Coronary artery (tissue), 2 donors: Measurements from ENCODE around the gene IFNB1.

Source experiments
- DNase-seq: peaks from one replicate; pipeline ENCODE4 v3.0.0-alpha.2; 2017; ENCODE audit warnings: low spot score
- H3K27ac ChIP-seq, 2 donors: fragments of 200-600 bp; sonication (generic); one replicate each; pipeline ENCODE4 v1.5.1; 2016 to 2019
- H3K4me3 ChIP-seq: fragments of 200-600 bp; sonication (generic); 2 replicates; pipeline ENCODE4 v1.5.1; 2016; ENCODE audit warnings: mild to moderate bottlenecking, moderate library complexity
- TF ChIP-seq, protein P1 (sequence below): fragments of 200-600 bp; sonication (generic); IDR thresholded peaks from one replicate; pipeline ENCODE4 v1.5.1; 2019; ENCODE audit warnings: antibody characterized with exemption

Gene IFNB1

DNA sequence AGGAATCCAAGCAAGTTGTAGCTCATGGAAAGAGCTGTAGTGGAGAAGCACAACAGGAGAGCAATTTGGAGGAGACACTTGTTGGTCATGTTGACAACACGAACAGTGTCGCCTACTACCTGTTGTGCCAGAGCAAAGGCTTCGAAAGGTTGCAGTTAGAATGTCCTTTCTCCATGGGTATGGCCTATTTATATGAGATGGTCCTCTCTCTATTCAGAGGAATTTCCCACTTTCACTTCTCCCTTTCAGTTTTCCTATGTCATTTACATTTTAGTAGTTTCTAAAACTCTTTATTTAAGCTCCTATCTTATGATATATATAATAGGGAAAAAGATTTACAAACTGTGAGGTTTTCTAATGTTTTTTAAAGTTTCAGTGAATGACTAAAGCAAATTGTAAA is at the start of gene IFNB1:
Gene IFNB1 (minus strand): TSS at position 162 of the 400 bp plus-strand sequence. CDS start 73 bp downstream, at position 89.
- Histone ChIP-seq H3K4me3 (no peak within 1 kb of the TSS), H3K27ac (no peak within 1 kb of the TSS)
- TF ChIP-seq, protein P1, sequence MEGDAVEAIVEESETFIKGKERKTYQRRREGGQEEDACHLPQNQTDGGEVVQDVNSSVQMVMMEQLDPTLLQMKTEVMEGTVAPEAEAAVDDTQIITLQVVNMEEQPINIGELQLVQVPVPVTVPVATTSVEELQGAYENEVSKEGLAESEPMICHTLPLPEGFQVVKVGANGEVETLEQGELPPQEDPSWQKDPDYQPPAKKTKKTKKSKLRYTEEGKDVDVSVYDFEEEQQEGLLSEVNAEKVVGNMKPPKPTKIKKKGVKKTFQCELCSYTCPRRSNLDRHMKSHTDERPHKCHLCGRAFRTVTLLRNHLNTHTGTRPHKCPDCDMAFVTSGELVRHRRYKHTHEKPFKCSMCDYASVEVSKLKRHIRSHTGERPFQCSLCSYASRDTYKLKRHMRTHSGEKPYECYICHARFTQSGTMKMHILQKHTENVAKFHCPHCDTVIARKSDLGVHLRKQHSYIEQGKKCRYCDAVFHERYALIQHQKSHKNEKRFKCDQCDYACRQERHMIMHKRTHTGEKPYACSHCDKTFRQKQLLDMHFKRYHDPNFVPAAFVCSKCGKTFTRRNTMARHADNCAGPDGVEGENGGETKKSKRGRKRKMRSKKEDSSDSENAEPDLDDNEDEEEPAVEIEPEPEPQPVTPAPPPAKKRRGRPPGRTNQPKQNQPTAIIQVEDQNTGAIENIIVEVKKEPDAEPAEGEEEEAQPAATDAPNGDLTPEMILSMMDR = no peak
- DNase-seq = no peak

DNA sequence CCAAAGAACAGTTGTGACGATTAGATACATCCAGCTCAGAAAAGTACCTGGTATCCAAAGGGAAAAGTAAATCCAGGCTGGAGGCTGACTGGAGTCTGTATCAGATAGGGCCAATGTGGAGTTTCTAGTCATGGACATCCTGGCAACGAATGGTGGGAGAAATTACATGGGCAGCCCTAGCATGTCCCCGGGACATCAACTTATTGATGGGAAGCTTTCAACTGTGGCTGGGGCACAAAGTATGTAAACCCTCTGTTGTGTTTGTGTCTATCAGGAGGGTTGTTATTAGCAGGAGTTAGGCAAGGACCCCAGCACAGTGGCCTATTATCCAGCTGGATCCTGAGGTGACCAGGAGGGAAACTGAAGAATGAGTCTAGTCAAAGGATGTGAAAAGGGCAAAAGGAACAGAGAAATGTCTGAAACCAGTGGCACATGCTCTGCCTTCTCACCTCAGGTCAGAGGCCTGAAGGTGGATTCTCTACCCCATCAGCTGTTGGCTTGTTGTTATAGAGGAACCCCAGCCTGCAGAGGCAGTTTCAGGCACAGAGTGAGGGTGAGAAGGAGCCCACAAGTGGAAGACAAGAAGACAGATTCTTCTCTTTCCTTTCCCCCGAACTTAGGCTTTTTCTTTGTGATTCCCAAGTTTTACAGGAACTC is 44.0 kb upstream of the IFNB1 start:
- Histone ChIP-seq H3K27ac (no peak overlapping the region), H3K4me3 (no peak overlapping the region)
- TF ChIP-seq, protein P1 = no peak
- DNase-seq = no peak

DNA sequence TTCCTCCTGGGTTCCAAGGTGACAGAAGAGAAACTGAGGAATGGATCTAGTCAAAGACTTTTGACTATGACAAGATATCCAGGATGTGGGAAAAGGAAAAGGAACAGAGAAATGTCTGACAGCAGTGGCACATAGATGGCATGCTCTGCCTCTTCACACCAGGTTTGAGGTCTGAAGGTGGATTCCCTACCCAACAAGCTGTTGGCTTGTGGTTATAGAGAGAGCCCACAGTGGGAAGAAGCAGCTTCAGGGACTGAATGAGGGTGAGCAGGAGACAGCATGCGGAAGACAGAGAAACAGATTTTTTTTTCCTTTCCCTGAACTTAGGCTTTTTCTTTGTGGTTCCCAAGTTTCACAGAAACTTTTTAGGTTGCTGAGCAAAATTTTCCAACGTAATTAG is 43.3 kb upstream of the IFNB1 start:
- H3K27ac ChIP-seq = no peak overlapping the region
- no peak for DNase-seq
- no peak overlapping the region for H3K4me3 ChIP-seq
- TF ChIP-seq, protein P1 = no peak

DNA sequence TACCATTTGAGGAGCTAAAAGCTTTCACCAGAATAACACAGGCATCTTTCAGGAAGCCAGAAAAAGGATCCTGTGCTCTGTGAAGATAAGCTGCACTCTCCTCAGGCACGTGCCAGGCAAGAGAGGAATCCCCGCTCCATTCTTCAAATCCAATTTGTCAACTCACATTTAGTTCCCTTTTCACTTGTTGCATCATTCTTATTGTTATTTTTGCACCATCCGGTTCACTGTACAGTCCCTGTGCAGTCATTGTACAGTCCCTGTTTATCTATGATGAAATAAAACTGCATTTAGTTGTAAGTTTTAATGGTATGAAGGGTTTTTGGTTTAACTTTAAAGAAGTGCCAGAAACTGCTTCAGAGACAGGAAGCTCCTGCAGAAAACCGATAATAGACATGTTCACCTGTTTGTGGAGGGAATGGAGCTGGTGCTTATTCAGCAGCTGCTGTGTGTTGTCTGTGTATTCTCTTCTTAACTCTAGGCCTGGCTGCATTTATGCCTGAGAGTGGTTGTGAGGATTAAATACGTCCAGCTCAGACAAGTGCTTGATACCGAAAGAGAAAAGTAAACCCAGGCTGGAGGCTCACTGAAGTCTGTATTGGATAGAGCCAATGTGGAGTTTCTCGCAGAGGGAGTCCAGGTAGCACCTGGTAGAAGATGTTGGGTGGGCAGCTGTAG is 41.5 kb upstream of the IFNB1 start:
- H3K27ac ChIP-seq = no peak overlapping the region
- H3K4me3 ChIP-seq = no peak overlapping the region
- DNase-seq = no peak
- TF ChIP-seq, protein P1 = no peak

DNA sequence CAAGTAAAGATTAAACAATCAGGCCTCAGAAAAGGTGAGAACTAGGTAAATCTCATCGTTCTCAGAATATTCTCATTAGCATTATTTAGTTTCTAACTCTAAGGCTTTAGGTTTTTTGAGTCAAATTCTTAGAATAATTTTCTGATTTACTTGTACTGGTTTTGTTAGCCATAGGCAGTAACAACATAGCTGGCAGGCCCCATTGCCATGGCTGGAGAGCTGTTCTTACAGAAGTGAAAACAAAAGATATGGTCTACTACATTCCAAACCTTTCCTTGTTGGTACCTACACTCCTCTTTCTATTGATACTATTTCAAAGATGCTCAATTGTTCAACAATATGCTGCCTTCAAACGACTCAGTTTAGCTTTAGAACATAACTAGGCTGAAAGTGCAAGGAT is 36.6 kb upstream of the IFNB1 start:
- no peak overlapping the region for H3K27ac ChIP-seq
- TF ChIP-seq, protein P1 = no peak
- H3K4me3 ChIP-seq = no peak overlapping the region
- DNase-seq = no peak

DNA sequence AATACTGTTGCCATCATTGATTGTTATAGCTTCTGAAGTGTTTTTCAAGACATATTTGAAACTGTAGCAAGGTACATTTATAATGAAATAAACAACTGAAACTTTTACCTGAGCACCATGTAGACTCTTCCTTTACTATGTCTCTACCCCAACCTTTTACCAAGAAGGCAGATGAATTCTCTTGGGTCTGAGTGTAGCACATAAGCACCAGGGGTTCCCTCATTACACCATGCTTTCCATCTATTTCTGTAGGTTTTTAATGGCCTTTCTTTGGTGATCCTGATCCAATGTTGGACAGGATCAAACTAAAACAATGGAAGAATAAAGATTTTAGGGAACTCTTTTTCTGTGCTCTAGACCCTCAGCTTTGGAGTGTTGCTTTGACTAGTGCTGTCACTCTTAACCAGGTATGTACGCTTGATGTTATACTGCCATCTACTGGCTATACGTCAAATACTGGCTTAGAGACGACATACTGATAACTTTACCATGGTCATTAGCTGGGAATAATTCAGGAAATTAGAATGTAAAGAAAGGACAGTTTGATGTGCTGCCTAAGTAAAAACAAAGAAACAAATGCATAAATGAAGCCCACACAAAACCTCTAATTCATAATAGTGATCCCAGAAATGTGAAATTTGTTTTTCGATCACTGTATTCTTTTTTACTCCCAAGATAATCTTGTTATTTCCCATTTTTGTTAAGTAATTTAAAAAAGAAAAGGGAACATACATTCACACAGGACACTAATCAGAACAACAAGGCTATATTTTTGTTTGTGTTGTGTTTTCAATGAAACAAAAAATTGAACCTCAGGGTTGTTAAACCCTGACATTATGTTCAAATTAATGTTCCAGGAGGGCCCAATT is 33.2 kb upstream of the IFNB1 start:
- Histone ChIP-seq H3K27ac (no peak overlapping the region), H3K4me3 (no peak overlapping the region)
- TF ChIP-seq, protein P1 = peak; percentile 71
- DNase-seq = no peak
